Stomach smooth muscle (tissue), 2 donors: ENCODE measurements around the gene RPS16.

Experiments
- H3K27ac ChIP-seq: one replicate; pipeline ENCODE4 v1.7.0; 2013; ENCODE audit warnings: mild to moderate bottlenecking, low read length, inconsistent platforms
- H3K27me3 ChIP-seq, 2 donors: one replicate each; pipeline ENCODE4 v1.7.0; 2013; ENCODE audit warnings: low read length in 2 of 2; ENCODE audit not compliant: insufficient read depth in 2 of 2, control insufficient read depth in 1 of 2
- H3K36me3 ChIP-seq, 2 donors: one replicate each; pipeline ENCODE4 v1.7.0; 2013; ENCODE audit warnings: low read length in 2 of 2; ENCODE audit not compliant: control insufficient read depth in 2 of 2, insufficient read depth in 2 of 2
- H3K4me1 ChIP-seq: one replicate; pipeline ENCODE4 v1.7.0; 2013; ENCODE audit warnings: low read length; ENCODE audit not compliant: control insufficient read depth, insufficient read depth
- H3K4me3 ChIP-seq, 2 donors: one replicate each; pipeline ENCODE4 v1.7.0; 2013; ENCODE audit warnings: low read length in 2 of 2
- H3K9ac ChIP-seq, 2 donors: one replicate each; pipeline ENCODE4 v1.7.0; 2013; ENCODE audit warnings: low read length in 2 of 2, mild to moderate bottlenecking in 1 of 2
- H3K9me3 ChIP-seq, 2 donors: one replicate each; pipeline ENCODE4 v1.7.0; 2013; ENCODE audit warnings: low read length in 2 of 2; ENCODE audit not compliant: control insufficient read depth in 2 of 2
- donor health status: healthy.
- donor health status: Pancreatic carcinoma.

The RPS16 gene

DNA sequence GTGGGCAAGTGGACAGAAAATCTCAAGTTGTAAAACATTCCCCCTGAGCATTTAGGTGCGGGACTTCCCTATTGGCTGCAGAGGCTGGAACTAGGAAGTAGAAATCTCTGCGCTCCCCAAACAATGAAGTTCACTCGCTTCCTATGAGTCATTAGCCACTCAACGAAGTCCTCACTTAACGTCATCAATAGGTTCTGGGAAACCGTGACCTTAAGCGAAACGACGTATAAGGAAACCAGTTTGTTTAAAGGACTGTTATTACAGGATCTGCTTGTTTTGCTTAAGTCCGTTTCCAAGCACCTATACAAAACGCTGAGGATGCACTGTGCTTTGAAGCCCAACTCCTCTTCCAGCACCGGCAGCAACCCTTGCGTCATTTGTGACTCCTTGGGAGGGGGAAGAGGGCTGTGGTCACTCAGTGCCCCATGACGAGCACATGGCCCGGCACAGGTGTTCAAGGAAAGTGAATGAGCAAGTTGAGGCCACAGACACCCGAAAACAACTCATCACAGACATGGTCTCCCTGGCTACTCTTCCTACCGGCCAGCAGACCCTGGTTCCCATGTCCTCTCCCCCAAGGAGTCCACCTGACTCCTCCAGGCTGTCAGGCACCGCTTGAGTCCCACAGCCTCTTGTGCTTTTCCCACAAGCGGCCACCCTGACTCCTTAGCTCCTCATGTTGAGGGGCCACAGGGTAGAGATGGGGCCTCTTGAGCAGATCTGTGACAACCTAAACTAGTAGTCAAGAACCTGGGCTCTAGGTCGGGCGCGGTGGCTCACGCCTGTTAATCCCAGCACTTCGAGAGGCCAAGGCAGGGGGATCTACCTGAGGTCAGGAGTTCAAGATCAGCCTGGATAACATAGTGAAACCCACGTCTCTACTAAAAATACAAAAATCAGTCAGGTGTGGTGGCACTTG, 4.8 kb downstream of the RPS16 start:
- no peak overlapping the region for H3K4me3 ChIP-seq

DNA sequence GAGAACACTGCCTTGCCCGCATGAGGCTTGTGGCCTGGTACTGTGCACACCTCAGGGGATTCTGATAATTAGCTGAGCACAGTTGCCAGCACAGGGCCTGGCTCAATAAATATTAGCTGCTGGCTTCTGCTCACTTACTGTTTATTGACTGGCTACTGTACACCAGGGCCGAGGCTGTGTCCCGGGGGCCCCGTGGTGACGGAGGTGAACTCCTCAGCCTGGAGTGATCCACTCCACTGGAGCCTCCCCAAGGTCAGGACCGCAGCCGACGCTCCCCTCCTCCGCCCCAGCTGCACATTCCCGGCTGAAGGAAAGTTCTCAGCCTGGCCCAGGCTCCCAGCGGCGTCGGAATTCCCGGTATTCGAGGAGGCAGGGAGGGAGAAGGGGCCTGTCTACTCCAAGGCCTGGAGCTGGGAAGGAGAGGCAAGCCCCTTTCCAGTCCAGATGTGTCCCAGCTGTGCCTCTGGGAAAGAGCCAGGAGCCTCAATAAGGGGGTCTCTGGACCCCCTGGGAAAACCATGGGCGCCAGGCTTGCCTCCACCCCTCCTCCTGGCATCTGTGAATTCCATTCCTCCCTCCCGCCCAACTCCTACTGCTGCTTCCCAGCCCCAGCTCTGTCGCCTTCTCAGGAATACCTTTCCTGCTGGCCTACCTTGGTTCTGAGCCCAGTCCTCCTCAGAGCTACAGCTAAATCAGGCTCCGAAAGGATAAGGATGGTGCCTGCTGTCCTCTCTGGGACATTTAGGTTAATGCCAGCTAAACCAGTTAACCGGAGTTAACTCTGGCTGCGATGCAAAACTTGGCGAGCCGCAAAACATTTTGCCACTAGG, 7.3 kb downstream of the RPS16 start:
- Histone ChIP-seq H3K9ac (peak overlapping the region; percentile 63 to 66), H3K9me3 (no peaks in the 10 kb centered on the region), H3K4me3 (peak overlapping the region in 1 of 2 donors; percentile 47), H3K27ac (peak overlapping the region; percentile 89), H3K4me1 (peaks cover 22% of the 10 kb centered on the region), H3K27me3 (no peaks in the 10 kb centered on the region), H3K36me3 (peaks cover 20 to 24% of the 10 kb centered on the region in 2 donors)

More for the DNA sequence above, 4.8 kb downstream of the RPS16 start:
- Histone ChIP-seq H3K27me3 (no peaks in the 10 kb centered on the region), H3K27ac (peak overlapping the region; percentile 49), H3K9ac (peak overlapping the region in 1 of 2 donors; percentile 29), H3K4me1 (peaks cover 43% of the 10 kb centered on the region), H3K9me3 (no peaks in the 10 kb centered on the region), H3K36me3 (peaks cover 24 to 28% of the 10 kb centered on the region in 2 donors)

DNA sequence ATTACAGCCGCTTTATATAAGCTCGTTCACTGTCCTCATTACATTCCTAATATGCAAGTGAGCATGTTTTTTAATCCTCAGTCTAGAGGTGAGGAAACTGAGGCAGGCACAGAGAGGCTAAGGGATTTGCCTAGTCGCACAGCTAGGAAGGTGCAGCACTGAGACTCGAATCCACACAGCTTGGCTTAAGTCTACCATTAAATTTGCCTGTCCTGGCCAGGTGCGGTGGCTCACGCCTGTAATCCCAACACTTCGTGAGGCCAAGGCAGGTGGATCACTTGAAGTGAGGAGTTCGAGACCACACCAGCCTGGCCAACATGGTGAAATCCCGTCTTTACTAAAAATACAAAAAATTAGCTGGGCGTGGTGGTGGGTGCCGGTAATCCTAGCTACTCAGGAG, 8.0 kb downstream of the RPS16 start:
- Histone ChIP-seq H3K36me3 (peaks cover 12 to 19% of the 10 kb centered on the region in 2 donors), H3K4me3 (no peak overlapping the region), H3K9ac (no peak overlapping the region), H3K27me3 (no peaks in the 10 kb centered on the region), H3K27ac (peak overlapping the region; percentile 89), H3K9me3 (no peaks in the 10 kb centered on the region), H3K4me1 (peaks cover 19% of the 10 kb centered on the region)

DNA sequence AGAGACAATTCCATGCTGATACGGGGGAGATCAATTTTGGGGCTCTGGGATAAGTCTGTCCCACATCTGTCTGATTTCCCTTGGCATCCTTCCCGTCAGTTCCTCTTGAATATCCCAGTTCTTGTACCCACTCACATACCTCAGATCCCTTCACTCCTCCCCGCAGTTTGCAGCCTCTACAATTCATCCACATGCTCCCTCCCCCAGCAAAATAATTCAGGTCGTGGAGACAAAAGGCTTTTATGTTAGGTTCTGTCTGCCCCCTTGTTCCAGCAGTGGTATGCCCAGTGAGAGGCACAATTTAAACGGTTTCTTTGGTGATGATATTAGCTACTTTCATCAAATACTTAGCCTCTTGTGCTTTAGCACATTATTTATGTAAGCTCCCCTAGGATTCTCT, 9.6 kb downstream of the RPS16 start:
- H3K36me3 ChIP-seq: peaks cover 9 to 20% of the 10 kb centered on the region in 2 donors
- no peaks in the 10 kb centered on the region for H3K9me3 ChIP-seq
- H3K4me1 ChIP-seq: peaks cover 19% of the 10 kb centered on the region
- no peak overlapping the region for H3K4me3 ChIP-seq
- H3K9ac ChIP-seq: no peak overlapping the region
- no peaks in the 10 kb centered on the region for H3K27me3 ChIP-seq
- H3K27ac ChIP-seq: no peak overlapping the region

DNA sequence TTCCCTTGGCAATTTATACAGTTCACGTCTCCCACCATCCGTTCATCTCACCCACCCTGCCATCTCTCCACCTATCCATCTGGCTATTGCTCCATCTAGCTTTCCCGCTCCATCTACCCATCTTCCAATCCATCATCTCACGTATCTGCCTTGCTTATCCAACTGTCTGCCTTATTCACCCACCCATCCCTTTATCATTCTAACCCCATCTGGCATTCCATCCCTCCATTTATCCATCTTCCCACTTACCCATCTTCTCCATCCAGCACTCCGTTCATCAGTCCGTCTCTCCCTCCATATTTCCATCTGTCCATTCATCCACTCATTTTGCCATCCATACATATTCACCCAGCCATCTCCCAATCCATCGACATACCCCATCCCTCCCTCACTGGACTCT, 10.0 kb downstream of the RPS16 start:
- Histone ChIP-seq H3K27me3 (no peaks in the 10 kb centered on the region), H3K4me3 (no peak overlapping the region), H3K27ac (no peak overlapping the region), H3K4me1 (peaks cover 19% of the 10 kb centered on the region), H3K9ac (no peak overlapping the region), H3K9me3 (no peaks in the 10 kb centered on the region), H3K36me3 (peaks cover 5 to 22% of the 10 kb centered on the region in 2 donors)

DNA sequence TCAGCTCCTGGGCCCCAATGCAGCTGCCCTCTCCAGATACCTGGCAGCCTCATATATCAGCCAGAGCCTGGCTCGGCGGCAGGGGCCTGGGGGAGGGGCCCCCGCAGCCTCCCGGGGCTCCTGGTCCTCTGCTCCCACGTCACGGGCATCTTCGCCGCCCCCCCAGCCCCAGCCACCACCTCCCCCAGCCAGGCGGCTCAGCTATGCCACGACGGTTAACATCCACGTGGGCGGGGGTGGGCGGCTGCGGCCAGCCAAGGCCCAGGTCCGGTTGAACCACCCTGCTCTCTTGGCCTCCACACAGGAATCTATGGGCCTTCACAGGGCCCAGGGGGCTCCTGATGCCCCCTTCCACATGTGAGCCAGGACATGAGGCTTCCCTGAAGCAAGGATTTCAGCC, 10.8 kb downstream of the RPS16 start:
- no peaks in the 10 kb centered on the region for H3K27me3 ChIP-seq
- peaks cover 6 to 26% of the 10 kb centered on the region in 2 donors for H3K36me3 ChIP-seq

DNA sequence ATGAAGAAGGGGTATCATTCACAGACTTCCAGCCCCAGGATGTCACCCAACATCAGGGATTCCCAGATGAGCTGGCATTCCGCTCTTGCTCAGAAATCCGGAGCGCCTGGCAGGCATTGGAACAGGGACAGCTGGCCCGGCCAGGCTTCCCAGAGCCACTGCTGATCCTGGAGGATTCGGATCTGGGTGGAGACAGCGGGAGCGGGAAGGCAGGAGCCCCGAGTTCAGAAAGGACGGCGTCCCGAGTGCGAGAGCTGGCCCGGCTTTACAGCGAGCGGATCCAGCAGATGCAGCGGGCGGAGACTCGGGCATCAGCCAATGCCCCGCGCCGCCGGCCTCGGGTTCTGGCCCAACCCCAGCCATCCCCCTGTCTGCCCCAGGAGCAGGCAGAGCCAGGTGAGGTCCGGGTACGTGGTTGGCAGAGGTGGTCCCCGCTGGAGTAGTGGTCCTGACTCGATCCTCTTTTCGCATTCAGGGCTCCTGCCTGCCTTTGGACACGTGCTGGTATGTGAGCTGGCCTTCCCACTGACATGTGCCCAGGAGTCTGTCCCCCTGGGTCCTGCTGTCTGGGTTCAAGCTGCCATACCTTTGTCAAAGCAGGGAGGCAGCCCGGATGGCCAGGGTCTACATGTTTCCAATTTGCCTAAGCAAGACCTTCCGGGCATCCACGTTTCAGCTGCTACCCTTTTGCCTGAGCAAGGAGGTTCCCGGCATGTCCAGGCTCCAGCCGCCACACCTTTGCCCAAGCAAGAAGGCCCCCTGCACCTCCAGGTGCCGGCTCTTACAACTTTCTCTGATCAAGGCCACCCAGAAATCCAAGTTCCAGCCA, 12.3 kb downstream of the RPS16 start:
- Histone ChIP-seq H3K4me3 (no peak overlapping the region), H3K27me3 (no peaks in the 10 kb centered on the region), H3K9ac (no peak overlapping the region), H3K4me1 (peaks cover 8% of the 10 kb centered on the region), H3K36me3 (peaks cover 13 to 34% of the 10 kb centered on the region in 2 donors), H3K9me3 (no peaks in the 10 kb centered on the region), H3K27ac (no peak overlapping the region)

More for the DNA sequence above, 10.8 kb downstream of the RPS16 start:
- no peak overlapping the region for H3K4me3 ChIP-seq
- H3K27ac ChIP-seq: no peak overlapping the region
- H3K9me3 ChIP-seq: no peaks in the 10 kb centered on the region
- peaks cover 16% of the 10 kb centered on the region for H3K4me1 ChIP-seq
- H3K9ac ChIP-seq: no peak overlapping the region

DNA sequence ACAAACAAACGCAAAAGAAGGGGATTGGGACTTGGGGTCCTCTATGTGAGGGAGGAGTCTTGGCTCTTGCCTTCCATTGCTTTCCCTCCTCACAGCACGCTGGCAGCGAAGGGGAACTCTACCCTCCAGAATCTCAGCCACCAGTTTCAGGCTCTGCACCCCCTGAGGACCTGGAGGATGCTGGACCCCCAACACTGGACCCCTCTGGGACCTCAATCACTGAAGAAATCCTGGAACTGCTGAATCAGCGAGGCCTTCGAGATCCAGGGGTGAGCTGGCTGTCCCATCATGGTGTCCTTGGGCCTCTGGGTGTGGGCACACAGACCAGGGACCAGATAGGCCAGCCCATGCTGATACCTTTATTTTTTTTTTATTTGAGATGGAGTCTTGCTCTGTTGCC, 13.7 kb downstream of the RPS16 start:
- Histone ChIP-seq H3K9ac (no peak overlapping the region), H3K4me3 (no peak overlapping the region), H3K27ac (no peak overlapping the region), H3K27me3 (no peaks in the 10 kb centered on the region), H3K36me3 (peaks cover 13 to 37% of the 10 kb centered on the region in 2 donors), H3K4me1 (no peaks in the 10 kb centered on the region), H3K9me3 (no peaks in the 10 kb centered on the region)

DNA sequence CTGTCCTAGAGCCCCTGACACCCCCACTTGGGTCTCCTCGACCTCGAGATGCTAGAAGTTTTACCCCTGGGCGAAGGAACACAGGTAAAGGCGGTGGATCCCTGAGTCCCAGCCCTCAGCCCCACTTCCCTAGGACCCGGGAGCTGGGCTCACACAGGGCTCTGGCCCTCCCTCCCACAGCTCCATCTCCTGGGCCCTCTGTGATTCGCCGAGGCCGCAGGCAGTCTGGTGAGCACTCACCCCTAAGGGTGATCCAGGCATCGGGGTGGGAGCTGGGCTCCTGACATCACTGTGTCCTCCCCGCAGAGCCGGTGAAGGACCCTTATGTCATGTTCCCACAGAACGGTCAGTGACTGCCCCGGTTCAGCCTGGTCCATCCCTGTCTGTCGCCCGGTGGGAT, 15.0 kb downstream of the RPS16 start:
- Histone ChIP-seq H3K36me3 (peaks cover 13 to 40% of the 10 kb centered on the region in 2 donors), H3K9ac (no peak overlapping the region), H3K27ac (no peak overlapping the region), H3K4me1 (peaks cover 3% of the 10 kb centered on the region), H3K27me3 (no peaks in the 10 kb centered on the region), H3K4me3 (no peak overlapping the region), H3K9me3 (no peaks in the 10 kb centered on the region)

DNA sequence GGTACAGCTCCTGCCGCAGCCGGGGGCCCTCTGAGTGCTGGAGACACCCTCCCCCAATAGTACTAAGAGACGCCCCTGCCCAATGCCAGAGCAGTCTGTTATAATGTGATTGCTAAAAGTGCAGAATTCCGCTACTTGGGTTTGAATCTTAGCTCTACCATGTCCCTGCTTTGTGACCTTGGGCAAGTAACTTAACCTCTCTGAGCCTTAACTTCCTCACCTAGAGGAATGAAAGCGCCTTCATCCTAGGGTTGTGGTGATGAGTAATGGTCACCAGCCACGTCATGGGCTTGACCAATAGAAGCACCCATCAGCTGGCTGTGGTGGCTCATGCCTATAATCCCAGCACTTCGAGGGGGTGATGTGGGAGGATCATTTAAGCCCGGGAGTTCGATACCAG, 16.7 kb downstream of the RPS16 start:
- H3K27me3 ChIP-seq: no peaks in the 10 kb centered on the region
- no peak overlapping the region for H3K9ac ChIP-seq
- H3K27ac ChIP-seq: no peak overlapping the region
- peaks cover 21% of the 10 kb centered on the region for H3K4me1 ChIP-seq
- H3K4me3 ChIP-seq: no peak overlapping the region
- no peaks in the 10 kb centered on the region for H3K9me3 ChIP-seq
- peaks cover 13 to 36% of the 10 kb centered on the region in 2 donors for H3K36me3 ChIP-seq
